Smooth muscle cell (in vitro differentiated cells): ENCODE measurements around the gene ACVR1. TPM values are rescaled to one million over a fixed set of nuclear protein-coding genes. Genes with fewer than 3 reads are reported as not detected.
"Not testable (repeated sequence)": the region's sequence is repeated elsewhere in the genome, so short reads cannot be mapped to it uniquely, and the experiment has no call there.

ENCODE experiments used
- DNase-seq: peaks from one replicate; lab custom pipeline; 2025; ENCODE audit not compliant: unreplicated experiment; lab: John Stamatoyannopoulos, UW
- H2AFZ ChIP-seq: fragments of 200-600 bp; sonication (generic); 2 replicates; pipeline ENCODE4 v1.6.0; 2016; ENCODE audit warnings: antibody characterized with exemption, low read depth, mild to moderate bottlenecking
- H3F3A ChIP-seq: fragments of 200-600 bp; sonication (generic); 2 replicates; pipeline ENCODE4 v1.6.0; 2017; ENCODE audit warnings: antibody characterized with exemption, low read depth
- H3K27ac ChIP-seq: fragments of 200-600 bp; sonication (generic); 2 replicates; pipeline ENCODE4 v1.5.1; 2016; ENCODE audit warnings: low read depth, mild to moderate bottlenecking
- H3K27me3 ChIP-seq: fragments of 200-600 bp; sonication (generic); 2 replicates; pipeline ENCODE4 v1.6.1; 2016; ENCODE audit warnings: low read depth, mild to moderate bottlenecking
- H3K36me3 ChIP-seq: fragments of 200-600 bp; sonication (generic); 2 replicates; pipeline ENCODE4 v1.5.1; 2016; ENCODE audit warnings: low read depth
- H3K4me1 ChIP-seq: fragments of 200-600 bp; sonication (generic); 2 replicates; pipeline ENCODE4 v1.5.1; 2016; ENCODE audit warnings: low read depth
- H3K4me2 ChIP-seq: fragments of 200-600 bp; sonication (generic); 2 replicates; pipeline ENCODE4 v1.6.0; 2016; ENCODE audit warnings: mild to moderate bottlenecking
- H3K4me3 ChIP-seq: fragments of 200-600 bp; sonication (generic); 2 replicates; pipeline ENCODE4 v1.5.1; 2016; ENCODE audit warnings: mild to moderate bottlenecking
- H3K79me2 ChIP-seq: fragments of 200-600 bp; sonication (generic); 2 replicates; pipeline ENCODE4 v1.6.0; 2016; ENCODE audit warnings: low read depth, mild to moderate bottlenecking
- H3K9ac ChIP-seq: fragments of 200-600 bp; sonication (generic); 2 replicates; pipeline ENCODE4 v1.6.0; 2016; ENCODE audit warnings: low read depth
- H3K9me3 ChIP-seq: fragments of 200-600 bp; sonication (generic); replicated peaks from 2 replicates; pipeline ENCODE4 v1.5.1; 2016; ENCODE audit warnings: low read depth
- H4K20me1 ChIP-seq: fragments of 200-600 bp; sonication (generic); 2 replicates; pipeline ENCODE4 v1.6.0; 2016; ENCODE audit warnings: low read depth
- WGBS: methylation state at CpG from one replicate; pipeline ENCODE4 v1.1.7; 2016; ENCODE audit warnings: low lambda C conversion rate; 5-methylcytosine and 5-hydroxymethylcytosine counted together
- polyA plus RNA-seq: library from polyadenylated mRNA; unstranded; fragments of >200 nt; fragmentation: Nextera tagmentation; extraction: Ambion mirVana; gene quantifications from 2 replicates; pipeline ENCODE4 v1.2.1, GENCODE V29; 2016
- total RNA-seq: library from RNA; depleted of rRNA; stranded (reverse); fragments of >200 nt; gene quantifications from 2 replicates; pipeline ENCODE4 v1.2.3, GENCODE V29; 2014
- TF ChIP-seq, protein P1 (sequence below): fragments of 200-600 bp; sonication (generic); IDR thresholded peaks from 2 replicates; pipeline ENCODE4 v1.5.1; 2017; ENCODE audit warnings: borderline replicate concordance, mild to moderate bottlenecking, antibody characterized with exemption; ENCODE audit not compliant: insufficient read depth, poor library complexity, severe bottlenecking

Gene ACVR1
- total and polyA plus RNA-seq, 2 experiments from 2014 or later = 27.2 to 32.7 TPM

DNA sequence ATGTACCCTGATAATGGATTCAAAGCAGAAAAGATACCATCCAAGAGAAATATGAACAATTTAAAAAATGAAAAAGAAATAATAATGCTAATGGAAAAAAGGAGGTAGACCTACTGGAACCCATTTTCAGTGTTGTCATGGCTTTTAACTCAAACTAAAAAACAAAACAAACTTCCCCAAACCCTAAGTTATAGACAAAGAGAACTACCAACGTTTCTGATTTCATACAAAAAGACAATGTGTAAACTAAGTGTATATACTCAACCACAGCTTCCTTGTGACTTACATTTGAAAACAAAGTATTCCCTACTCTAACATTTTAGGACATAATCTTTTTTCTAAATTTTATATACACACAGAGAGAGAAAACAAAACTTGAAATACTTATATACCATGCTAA lies 45.9 kb downstream of the ACVR1 start:
- Histone ChIP-seq H3K27me3 (no peaks in the 10 kb centered on the region), H3K4me1 (peaks cover 10% of the 10 kb centered on the region), H3K27ac (peak overlapping the region; percentile 97), H3K9ac (peak overlapping the region; percentile 89), H3K79me2 (peaks cover 75% of the 10 kb centered on the region), H4K20me1 (peaks cover 40% of the 10 kb centered on the region), H3K4me3 (no peak overlapping the region), H2AFZ (no peak overlapping the region), H3K4me2 (no peak overlapping the region), H3K9me3 (no peaks in the 10 kb centered on the region), H3F3A (peaks cover 13% of the 10 kb centered on the region), H3K36me3 (no peaks in the 10 kb centered on the region)
- TF ChIP-seq, protein P1, sequence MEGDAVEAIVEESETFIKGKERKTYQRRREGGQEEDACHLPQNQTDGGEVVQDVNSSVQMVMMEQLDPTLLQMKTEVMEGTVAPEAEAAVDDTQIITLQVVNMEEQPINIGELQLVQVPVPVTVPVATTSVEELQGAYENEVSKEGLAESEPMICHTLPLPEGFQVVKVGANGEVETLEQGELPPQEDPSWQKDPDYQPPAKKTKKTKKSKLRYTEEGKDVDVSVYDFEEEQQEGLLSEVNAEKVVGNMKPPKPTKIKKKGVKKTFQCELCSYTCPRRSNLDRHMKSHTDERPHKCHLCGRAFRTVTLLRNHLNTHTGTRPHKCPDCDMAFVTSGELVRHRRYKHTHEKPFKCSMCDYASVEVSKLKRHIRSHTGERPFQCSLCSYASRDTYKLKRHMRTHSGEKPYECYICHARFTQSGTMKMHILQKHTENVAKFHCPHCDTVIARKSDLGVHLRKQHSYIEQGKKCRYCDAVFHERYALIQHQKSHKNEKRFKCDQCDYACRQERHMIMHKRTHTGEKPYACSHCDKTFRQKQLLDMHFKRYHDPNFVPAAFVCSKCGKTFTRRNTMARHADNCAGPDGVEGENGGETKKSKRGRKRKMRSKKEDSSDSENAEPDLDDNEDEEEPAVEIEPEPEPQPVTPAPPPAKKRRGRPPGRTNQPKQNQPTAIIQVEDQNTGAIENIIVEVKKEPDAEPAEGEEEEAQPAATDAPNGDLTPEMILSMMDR = no peak
- no peak for DNase-seq
- WGBS = 88% methylated on average over 1 of the region's 1 CpG

DNA sequence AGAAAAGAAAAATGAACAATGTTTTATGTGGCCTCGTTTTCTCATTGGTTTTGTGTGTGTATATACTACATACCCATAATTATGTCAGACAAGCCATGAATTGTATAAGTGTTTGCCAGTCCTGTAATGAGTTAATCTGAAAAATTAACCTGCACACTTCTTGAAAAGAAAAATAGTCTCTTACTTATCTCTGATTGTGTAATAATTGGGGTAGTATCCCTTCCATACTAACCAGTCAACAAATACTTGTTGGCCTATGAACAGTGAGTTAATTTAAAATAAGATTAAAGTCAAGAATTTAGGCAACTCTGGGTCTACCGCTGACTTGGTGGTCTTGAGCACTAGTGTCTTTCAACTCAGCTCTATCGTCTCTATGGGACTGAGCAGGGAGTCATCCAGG lies 48.8 kb downstream of the ACVR1 start:
- Histone ChIP-seq H3K36me3 (no peaks in the 10 kb centered on the region), H3K27me3 (no peaks in the 10 kb centered on the region), H3K4me1 (peaks cover 10% of the 10 kb centered on the region), H3K27ac (peak overlapping the region; percentile 81), H3K9me3 (no peaks in the 10 kb centered on the region), H3K9ac (no peak overlapping the region), H3K79me2 (peaks cover 67% of the 10 kb centered on the region), H2AFZ (no peak overlapping the region), H3F3A (peaks cover 20% of the 10 kb centered on the region), H3K4me3 (no peak overlapping the region), H4K20me1 (peaks cover 69% of the 10 kb centered on the region), H3K4me2 (no peak overlapping the region)
- WGBS = 91% methylated on average over 3 of the region's 3 CpGs
- TF ChIP-seq, protein P1 = no peak
- no peak for DNase-seq

DNA sequence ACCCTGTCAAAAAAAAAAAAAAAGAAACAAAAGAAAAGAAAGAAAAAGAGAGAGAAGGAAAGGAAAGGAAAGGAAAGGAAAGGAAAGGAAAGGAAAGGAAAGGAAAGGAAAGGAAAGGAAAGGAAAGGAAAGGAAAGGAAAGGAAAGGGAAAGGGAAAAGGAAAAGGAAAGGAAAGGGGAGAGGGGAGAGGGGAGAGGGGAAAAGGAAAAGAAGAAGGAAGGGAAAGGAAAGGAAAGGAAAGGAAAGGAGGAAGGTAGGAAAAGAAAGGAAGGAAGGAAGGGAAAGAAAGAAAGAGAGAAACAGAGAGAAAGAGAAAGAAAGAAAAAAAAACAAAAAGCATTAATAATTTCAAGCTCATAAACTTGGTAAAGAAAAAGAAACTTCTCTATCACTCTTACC lies 49.5 kb downstream of the ACVR1 start:
- not testable (repeated sequence) for DNase-seq, H3K4me3 ChIP-seq, H3K27me3 ChIP-seq, H3K36me3 ChIP-seq, H3K4me1 ChIP-seq, H2AFZ ChIP-seq, H3K9me3 ChIP-seq
- Histone ChIP-seq H3K27ac (peak overlapping the region; percentile 81), H3K9ac (peak overlapping the region; percentile 37), H3F3A (peaks cover 20% of the 10 kb centered on the region), H3K4me2 (peak overlapping the region; percentile 50), H3K79me2 (peaks cover 68% of the 10 kb centered on the region), H4K20me1 (peaks cover 71% of the 10 kb centered on the region)

DNA sequence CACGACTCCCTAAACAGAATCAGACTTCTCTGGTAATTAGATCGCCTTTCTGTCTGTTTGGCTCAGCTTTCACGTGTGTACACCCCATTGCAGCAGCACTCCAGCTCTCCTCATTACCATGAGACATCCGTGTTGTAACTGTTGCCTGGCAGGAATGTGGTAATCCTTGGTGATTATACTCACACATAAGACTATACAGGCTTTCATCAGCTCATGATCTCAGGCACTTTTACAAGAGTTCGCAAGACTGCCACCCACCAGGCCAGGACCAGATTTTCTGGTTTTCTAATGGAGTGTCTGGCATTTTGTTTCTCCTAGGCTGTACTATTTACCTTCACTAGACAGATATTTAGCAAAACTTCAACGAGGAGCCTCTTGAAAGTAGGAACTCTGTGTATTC lies 50.2 kb downstream of the ACVR1 start:
- peaks cover 4% of the 10 kb centered on the region for H3K4me1 ChIP-seq
- no peak overlapping the region for H2AFZ ChIP-seq
- H3K9ac ChIP-seq = peak overlapping the region; percentile 65
- 12% methylated on average over 6 of the region's 6 CpGs for WGBS
- H3K4me2 ChIP-seq = peak overlapping the region; percentile 50
- H3K4me3 ChIP-seq = no peak overlapping the region
- DNase-seq = peak; percentile 3
- H3K27ac ChIP-seq = peak overlapping the region; percentile 81
- H3K27me3 ChIP-seq = no peaks in the 10 kb centered on the region
- TF ChIP-seq, protein P1 = no peak
- peaks cover 74% of the 10 kb centered on the region for H3K79me2 ChIP-seq
- peaks cover 77% of the 10 kb centered on the region for H4K20me1 ChIP-seq
- H3F3A ChIP-seq = peaks cover 20% of the 10 kb centered on the region
- H3K36me3 ChIP-seq = no peaks in the 10 kb centered on the region
- no peaks in the 10 kb centered on the region for H3K9me3 ChIP-seq
